ENCODE results near the gene R3HCC1L. TPM values are rescaled to one million over a fixed set of nuclear protein-coding genes. Genes with fewer than 3 reads are reported as not detected.

The R3HCC1L gene
- total and polyA plus RNA-seq, 9 of the 15 experiments (the other 6 are each of a cell fraction or from before 2014, with no cell fraction given) = 9.1 to 17.8 (median 12.6) TPM

GRCh38 chr10:98172495-98172894 lies 38.0 kb downstream of the R3HCC1L start:
- Histone ChIP-seq H4K20me1 (replicated peaks; ENCODE audit: control insufficient read depth, insufficient read depth, low read length) (no peaks in the 10 kb centered on the region; the same call in 1 of the 2 replicates), H3K4me2 (ENCODE audit: insufficient read depth, low read length) (no peak overlapping the region), H3K4me1 (replicated peaks in 1 of 2; ENCODE audit: control insufficient read depth in 2 of 2, insufficient read depth in 2 of 2, low read length in 2 of 2) (peaks cover 0 to 2% of the 10 kb centered on the region in 2 experiments; a peak in 2 of 5 replicates), H3K9me3 (replicated peaks; ENCODE audit: control insufficient read depth, insufficient read depth, low read depth, low read length) (no peaks in the 10 kb centered on the region), H3K4me3 (no peak overlapping the region), H2AFZ (ENCODE audit: low read depth, low read length) (no peak overlapping the region), H3K9ac (ENCODE audit: insufficient read depth in 1 of 2, low read depth in 2 of 2, low read length in 2 of 2) (no peak overlapping the region), H3K79me2 (ENCODE audit: control insufficient read depth, insufficient read depth, low read length) (no peaks in the 10 kb centered on the region), H3K9me1 (ENCODE audit: control insufficient read depth, insufficient read depth, low read length) (no peaks in the 10 kb centered on the region), H3K27ac (ENCODE audit: extremely low read depth, low read depth, low read length) (no peak overlapping the region), H3K36me3 (ENCODE audit: control insufficient read depth, insufficient read depth, low read length) (peaks cover 10% of the 10 kb centered on the region; the same call in 2 of the 3 replicates), H3K27me3 (ENCODE audit: control insufficient read depth in 2 of 2, insufficient read depth in 2 of 2, low read length in 2 of 2) (no peaks in the 10 kb centered on the region)
- POLR2A ChIA-PET = interaction anchor here (0.8 to 1.1 kb wide), 3 partner anchors 10 to 140 kb away, joined by 3 to 4 read pairs (median 3); no protein-coding TSS in a partner anchor
- intact Hi-C loops (cut with micrococcal nuclease) (loop anchor here (5.0 kb wide), 1 partner anchor 65 kb away; no protein-coding TSS in a partner anchor), in situ Hi-C loops (cut with MboI) (no loop called here)
- no peak for DNase-seq (ENCODE audit: extremely low read depth in 1 of 4, low spot score in 3 of 4)
- no TSS peak for BruUV-seq (replicated peaks)
- FAIRE-seq = no peak
- CTCF ChIA-PET (ENCODE audit: low intra/inter-chr PET ratio) = no interaction called here
- TF ChIP-seq NFIC (IDR thresholded peaks at IDR 0.05) = no peak
- WGBS (ENCODE audit: insufficient coverage, low coverage, missing lambda C conversion rate) = 92% methylated on average over 5 of the region's 5 CpGs
- no peak for ATAC-seq

GRCh38 chr10:98173260-98173659 lies 38.8 kb downstream of the R3HCC1L start:
- peaks cover 0 to 2% of the 10 kb centered on the region in 2 experiments; a peak in 2 of 5 replicates for H3K4me1 ChIP-seq (replicated peaks in 1 of 2; ENCODE audit: control insufficient read depth in 2 of 2, insufficient read depth in 2 of 2, low read length in 2 of 2)
- H3K36me3 ChIP-seq (ENCODE audit: control insufficient read depth, insufficient read depth, low read length) = peaks cover 10% of the 10 kb centered on the region; the same call in 2 of the 3 replicates
- H2AFZ ChIP-seq (ENCODE audit: low read depth, low read length) = no peak overlapping the region
- 93% methylated on average over 4 of the region's 6 CpGs for WGBS (ENCODE audit: insufficient coverage, low coverage, missing lambda C conversion rate)
- in situ Hi-C loops (cut with MboI) (no loop called here), intact Hi-C loops (cut with micrococcal nuclease) (loop anchor here (5.0 kb wide), 1 partner anchor 64 kb away; no protein-coding TSS in a partner anchor)
- no peak for ATAC-seq
- DNase-seq (ENCODE audit: extremely low read depth in 1 of 4, low spot score in 3 of 4) = no peak
- no peak overlapping the region for H3K27ac ChIP-seq (ENCODE audit: extremely low read depth, low read depth, low read length)
- H3K79me2 ChIP-seq (ENCODE audit: control insufficient read depth, insufficient read depth, low read length) = no peaks in the 10 kb centered on the region
- ChIA-PET POLR2A (interaction anchor here (0.8 to 0.9 kb wide), 2 partner anchors 25 to 139 kb away, joined by 3 read pairs; no protein-coding TSS in a partner anchor), CTCF (ENCODE audit: low intra/inter-chr PET ratio) (no interaction called here)
- BruUV-seq (replicated peaks) = no TSS peak
- no peaks in the 10 kb centered on the region for H3K9me3 ChIP-seq (replicated peaks; ENCODE audit: control insufficient read depth, insufficient read depth, low read depth, low read length)
- no peak for FAIRE-seq
- no peak overlapping the region for H3K9ac ChIP-seq (ENCODE audit: insufficient read depth in 1 of 2, low read depth in 2 of 2, low read length in 2 of 2)
- H3K4me3 ChIP-seq = no peak overlapping the region
- no peaks in the 10 kb centered on the region for H3K9me1 ChIP-seq (ENCODE audit: control insufficient read depth, insufficient read depth, low read length)
- no peak overlapping the region for H3K4me2 ChIP-seq (ENCODE audit: insufficient read depth, low read length)
- H4K20me1 ChIP-seq (replicated peaks; ENCODE audit: control insufficient read depth, insufficient read depth, low read length) = no peaks in the 10 kb centered on the region; the same call in 1 of the 2 replicates
- no peaks in the 10 kb centered on the region for H3K27me3 ChIP-seq (ENCODE audit: control insufficient read depth in 2 of 2, insufficient read depth in 2 of 2, low read length in 2 of 2)
- TF ChIP-seq, protein P1, sequence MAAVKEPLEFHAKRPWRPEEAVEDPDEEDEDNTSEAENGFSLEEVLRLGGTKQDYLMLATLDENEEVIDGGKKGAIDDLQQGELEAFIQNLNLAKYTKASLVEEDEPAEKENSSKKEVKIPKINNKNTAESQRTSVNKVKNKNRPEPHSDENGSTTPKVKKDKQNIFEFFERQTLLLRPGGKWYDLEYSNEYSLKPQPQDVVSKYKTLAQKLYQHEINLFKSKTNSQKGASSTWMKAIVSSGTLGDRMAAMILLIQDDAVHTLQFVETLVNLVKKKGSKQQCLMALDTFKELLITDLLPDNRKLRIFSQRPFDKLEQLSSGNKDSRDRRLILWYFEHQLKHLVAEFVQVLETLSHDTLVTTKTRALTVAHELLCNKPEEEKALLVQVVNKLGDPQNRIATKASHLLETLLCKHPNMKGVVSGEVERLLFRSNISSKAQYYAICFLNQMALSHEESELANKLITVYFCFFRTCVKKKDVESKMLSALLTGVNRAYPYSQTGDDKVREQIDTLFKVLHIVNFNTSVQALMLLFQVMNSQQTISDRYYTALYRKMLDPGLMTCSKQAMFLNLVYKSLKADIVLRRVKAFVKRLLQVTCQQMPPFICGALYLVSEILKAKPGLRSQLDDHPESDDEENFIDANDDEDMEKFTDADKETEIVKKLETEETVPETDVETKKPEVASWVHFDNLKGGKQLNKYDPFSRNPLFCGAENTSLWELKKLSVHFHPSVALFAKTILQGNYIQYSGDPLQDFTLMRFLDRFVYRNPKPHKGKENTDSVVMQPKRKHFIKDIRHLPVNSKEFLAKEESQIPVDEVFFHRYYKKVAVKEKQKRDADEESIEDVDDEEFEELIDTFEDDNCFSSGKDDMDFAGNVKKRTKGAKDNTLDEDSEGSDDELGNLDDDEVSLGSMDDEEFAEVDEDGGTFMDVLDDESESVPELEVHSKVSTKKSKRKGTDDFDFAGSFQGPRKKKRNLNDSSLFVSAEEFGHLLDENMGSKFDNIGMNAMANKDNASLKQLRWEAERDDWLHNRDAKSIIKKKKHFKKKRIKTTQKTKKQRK (IDR thresholded peaks at IDR 0.05; ENCODE audit: borderline replicate concordance, low read depth, low read length) = no peak
- no peak for TF ChIP-seq E2F4 (CRISPR knock-in tag; IDR thresholded peaks at IDR 0.05; ENCODE audit: low read depth)
- no peak for TF ChIP-seq ZC3H8 (IDR thresholded peaks at IDR 0.05)
